ENCODE data around the gene SYP. TPM values are rescaled to one million over a fixed set of nuclear protein-coding genes. Genes with fewer than 3 reads are reported as not detected.

SYP gene
- total RNA-seq, 2 donors from 2014 or later, result 4.6 to 6.9 TPM

DNA sequence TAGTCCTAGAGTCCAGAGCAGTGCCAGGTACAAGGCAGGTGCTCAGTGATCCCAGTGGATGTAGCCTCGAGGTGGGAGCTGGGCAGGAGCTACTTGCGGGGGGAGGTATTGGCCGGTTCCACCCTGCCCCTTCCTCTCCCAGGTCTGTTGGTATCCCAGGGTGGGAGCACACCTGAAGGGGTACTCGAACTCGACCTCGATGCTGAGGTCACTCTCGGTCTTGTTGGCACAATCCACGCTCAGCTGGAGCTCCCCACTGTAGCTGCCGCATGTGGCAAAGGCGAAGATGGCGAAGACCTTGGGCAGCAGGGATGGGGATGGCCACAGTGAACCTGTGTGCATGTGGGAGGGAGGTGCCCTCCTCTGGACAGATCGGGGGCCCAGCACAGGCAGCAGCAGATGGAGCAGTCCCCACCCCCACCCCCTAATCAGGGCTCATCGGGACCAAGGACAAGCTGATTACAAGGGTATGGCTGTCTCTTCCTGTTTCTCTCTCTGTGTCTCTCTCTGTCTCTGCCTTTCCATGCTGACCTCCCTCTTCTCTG lies 2.4 kb downstream of the SYP start:
- DNase-seq, result no peak
- ATAC-seq, result no peak
- intact Hi-C loops (cut with DNase I, micrococcal nuclease), result no loop called here

GRCh38 chrX:49193542-49193964 lies 6.4 kb downstream of the SYP start:
- DNase-seq, result no peak
- intact Hi-C loops (cut with DNase I, micrococcal nuclease), result no loop called here
- ATAC-seq, result no peak

DNA sequence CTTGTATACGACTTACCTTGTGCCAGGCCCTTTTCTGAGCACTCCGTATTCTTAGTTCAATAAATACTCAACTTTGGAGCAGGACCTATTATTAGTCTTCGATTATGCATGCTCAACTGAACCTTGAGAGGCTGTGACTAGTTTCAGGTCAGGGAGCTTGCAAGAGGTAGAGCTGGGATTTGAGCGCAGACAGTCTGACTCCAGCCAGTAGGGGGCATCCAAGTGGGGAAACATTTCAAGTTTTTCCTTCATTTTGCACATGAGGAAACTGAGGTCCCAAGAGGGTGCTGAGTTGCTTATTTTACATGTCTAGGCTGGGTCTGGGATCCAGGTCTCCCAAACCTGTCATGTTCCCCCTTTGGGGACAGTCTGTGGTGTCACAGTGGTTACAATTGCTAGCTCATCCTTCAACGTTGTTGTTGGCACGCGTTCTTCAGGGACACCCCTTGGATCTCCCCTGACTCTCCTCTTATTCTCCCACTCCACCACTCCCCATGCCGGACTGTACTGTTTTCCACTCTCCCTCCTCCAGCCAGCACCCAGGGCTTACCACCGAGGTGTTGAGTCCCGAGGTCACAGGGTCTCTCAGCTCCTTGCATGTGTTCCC lies 7.2 kb downstream of the SYP start:
- no peak for ATAC-seq
- no peak for DNase-seq
- intact Hi-C loops (cut with DNase I, micrococcal nuclease), result no loop called here

DNA sequence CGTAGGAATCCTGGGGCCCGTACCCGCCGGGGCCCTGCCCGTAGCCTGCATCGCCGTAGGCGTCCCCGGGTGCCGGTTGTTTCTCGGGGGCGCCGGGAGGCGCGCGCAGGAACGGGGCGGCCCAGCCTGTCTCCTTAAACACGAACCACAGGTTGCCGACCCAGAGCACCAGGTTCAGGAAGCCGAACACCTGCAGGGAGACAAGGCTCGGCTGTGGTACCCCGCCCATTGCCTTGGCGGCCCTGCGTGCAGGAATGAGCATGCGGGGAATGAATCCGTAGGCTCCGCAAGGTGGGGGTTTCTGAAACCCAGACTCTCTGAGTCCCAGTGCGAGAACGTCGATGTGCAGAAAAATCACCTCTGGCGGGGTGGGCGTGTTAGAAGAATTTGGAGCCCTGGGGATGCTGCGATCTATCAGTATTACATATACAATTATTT lies 8.4 kb downstream of the SYP start:
- intact Hi-C loops (cut with DNase I, micrococcal nuclease), result no loop called here
- no peak for DNase-seq
- ATAC-seq, result peak; percentile 19

DNA sequence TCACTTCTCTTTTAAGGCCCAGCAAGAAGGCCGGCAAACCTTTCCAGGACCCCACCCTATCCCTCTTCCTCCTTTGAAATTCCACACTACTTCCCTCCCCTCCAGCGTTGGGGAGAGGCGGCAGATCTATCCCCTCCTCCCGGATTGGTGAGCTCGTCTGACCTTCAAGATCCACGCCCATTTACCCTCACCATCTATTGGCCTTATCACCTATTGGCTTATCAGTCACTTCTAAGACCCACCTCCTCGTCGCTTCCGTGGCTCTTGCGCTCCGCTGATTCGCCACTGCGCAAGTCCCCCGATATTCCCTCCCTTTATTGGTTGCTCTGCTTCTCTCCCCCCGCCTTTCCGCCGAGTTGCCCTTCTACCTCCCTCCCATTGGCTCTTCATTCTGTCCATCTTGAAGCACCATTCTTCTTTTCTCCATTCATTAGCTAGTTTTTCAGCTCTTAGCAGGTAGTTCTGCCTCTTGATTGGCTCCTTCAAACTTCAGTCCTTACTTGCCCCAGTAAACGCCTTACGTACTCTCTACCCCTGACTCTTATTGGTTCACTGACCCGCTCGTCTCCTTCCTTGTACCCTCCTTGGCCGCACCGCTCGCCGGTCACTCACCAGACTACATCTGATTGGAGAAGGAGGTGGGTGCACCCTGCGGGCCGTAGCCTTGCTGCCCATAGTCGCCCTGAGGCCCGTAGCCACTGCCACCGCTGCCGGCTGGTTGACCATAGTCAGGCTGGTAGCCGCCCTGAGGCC lies 9.0 kb downstream of the SYP start:
- DNase-seq (peak; percentile 86 to 95), ATAC-seq (peak; percentile 80)
- intact Hi-C loops (cut with DNase I, micrococcal nuclease), result no loop called here

- DNase-seq (no peak), ATAC-seq (no peak)
- intact Hi-C loops (cut with DNase I, micrococcal nuclease), result no loop called here
Measured at GRCh38 chrX:49189606-49190005, 10.4 kb downstream of the SYP start.

GRCh38 chrX:49188468-49189076 lies 11.4 kb downstream of the SYP start:
- intact Hi-C loops (cut with DNase I, micrococcal nuclease), result no loop called here
- DNase-seq (no peak), ATAC-seq (no peak)

- DNase-seq (no peak), ATAC-seq (no peak)
- intact Hi-C loops (cut with DNase I, micrococcal nuclease), result no loop called here
Measured at GRCh38 chrX:49187526-49187925, 12.5 kb downstream of the SYP start.

DNA sequence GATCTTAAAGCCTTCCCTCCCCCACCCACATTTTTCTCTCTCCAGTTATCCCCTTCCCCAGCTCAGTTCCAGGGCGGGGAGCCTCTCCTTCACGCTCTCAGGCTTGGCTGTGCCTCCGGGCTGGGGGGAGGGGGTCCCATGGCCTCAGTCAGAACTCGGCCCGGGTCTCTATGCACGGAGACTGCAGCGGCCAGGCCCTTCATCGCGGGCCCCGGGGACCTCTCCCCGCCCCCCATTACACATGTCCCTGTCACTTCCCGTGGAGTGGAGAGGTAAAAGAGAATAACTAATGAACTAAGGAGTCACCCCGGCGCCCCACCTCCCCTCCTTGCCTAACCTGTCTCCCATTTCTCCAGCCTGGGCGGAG lies 13.0 kb downstream of the SYP start:
- ATAC-seq (no peak), DNase-seq (no peak)
- intact Hi-C loops (cut with DNase I, micrococcal nuclease), result no loop called here

DNA sequence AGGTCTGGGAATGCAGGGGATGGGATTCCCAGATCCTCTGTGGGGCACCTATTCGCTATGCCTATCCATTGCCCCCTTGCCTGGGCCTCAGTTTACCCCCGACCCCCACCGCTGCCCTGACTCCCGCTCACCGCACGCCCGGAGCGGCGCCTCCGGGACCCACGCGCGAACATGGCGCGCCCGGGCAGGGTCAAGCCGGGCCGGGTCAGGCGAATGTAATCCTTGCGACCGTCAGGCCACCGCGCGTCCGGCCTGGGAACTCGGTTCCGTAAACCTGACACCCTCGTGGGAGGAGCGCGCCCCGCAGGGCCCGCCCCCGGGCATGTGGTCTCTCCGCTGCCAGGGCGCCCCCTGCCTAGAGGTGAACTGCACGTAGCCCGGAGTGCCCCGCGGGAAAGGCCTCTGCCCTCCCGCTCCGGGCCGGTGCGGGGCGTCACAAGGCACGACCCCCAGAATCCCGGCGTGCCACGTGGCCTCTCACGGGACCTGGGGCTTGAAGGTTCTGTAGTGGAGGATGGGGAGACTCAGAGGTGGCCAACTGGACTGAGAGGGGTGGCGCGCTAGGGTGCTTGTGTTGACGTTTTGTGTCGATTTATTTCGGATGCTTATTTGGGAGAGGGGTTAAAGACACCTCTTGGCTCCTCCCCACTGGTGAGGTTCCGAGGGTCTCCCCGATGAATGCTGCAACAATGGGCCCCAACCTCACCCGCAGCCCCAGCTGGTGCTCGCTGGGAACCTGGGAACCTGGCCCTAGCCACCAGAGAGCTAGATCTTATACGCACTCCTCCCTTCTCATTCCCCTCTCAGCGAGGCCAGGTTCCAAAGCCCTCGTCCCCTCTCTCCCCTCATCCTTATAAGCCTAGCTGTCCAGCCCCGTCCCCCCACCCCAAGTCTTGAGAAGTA lies 13.6 kb downstream of the SYP start, which contains the start of gene PRICKLE3:
TSS of gene PRICKLE3 (minus strand) at position 249 of the 903 bp plus-strand sequence. CDS start at position 173, 76 bp downstream.
- intact Hi-C loops (cut with DNase I, micrococcal nuclease), result no loop called here
- ATAC-seq (peak; percentile 39), DNase-seq (peak; percentile 87 to 91)

GRCh38 chrX:49184294-49185281 lies 15.4 kb downstream of the SYP start:
- DNase-seq (peak; percentile 94 to 96), ATAC-seq (peak; percentile 81)
- intact Hi-C loops (cut with DNase I, micrococcal nuclease), result no loop called here

DNA sequence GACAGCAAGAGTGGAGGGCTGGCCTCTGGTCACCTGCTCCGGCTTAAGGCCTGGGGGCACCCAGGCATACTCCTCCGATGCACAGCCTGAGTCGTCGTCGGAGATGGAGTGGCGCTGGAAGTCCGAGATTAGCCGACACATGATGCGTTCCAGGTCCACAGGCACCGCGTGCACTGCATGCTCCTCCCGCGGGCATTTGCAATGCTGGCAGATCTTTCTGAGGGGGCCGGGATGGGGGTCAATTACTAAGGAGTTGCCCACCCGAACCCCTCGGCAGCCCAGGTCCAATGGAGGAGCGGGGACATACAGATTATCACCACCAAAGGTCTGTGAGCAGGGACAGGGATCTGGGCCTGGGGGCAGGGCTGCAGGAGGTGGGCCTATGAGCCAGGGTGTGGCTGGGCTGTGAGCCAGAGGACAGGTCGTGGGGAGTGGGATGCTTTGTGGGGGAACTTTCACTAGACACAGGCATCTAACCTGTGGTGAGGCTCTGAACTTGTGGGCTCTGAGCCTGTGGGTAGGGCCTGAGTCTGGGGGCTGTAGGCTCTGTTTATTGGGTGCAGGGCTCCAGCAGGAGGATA lies 16.2 kb downstream of the SYP start:
- intact Hi-C loops (cut with DNase I, micrococcal nuclease), result no loop called here
- DNase-seq (no peak), ATAC-seq (no peak)

DNA sequence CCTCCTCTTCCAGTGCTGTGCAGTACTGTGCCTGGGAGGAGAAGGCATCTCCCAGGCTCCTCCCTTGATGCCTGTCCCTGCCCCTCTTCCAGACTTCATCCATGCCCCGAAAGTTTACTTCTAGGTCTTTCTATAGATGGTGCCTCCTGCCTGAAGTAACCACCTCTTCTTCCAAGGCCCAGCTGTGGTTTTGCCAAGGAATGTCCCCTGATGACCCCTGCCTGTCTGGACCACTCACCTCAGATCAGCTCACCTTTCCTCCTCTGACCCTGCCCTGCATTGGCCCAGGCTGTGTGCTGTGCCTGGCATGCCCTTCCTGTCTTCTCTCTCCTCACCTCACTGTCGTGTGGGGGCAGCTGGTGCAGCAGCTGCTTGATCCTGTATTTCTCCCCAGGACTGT lies 20.6 kb downstream of the SYP start:
- no peak for ATAC-seq
- intact Hi-C loops (cut with DNase I, micrococcal nuclease), result no loop called here

DNA sequence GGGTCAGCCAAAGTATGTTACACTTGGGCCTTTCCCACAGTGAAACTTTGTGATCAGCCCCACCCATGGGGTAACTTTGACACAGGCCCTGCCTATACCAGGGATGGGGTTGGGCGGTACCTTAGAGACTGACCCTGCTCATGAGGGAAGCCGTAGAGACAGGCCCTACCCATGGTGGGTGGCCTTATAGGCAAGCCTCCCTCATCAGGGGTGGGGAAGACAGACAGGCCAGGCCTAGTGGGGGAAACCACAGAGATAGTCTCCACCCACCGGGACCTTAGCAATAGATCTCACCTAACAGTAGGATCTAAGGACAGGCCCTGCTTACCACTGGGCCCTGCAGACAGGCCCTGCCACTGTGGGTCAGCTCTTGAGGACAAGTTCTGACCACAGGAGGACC lies 21.5 kb downstream of the SYP start:
- no peak for ATAC-seq
- no peak for DNase-seq
- intact Hi-C loops (cut with DNase I, micrococcal nuclease), result no loop called here

More for the DNA sequence above, 20.6 kb downstream of the SYP start:
- no peak for DNase-seq

- no peak for ATAC-seq
- intact Hi-C loops (cut with DNase I, micrococcal nuclease), result no loop called here
- no peak for DNase-seq
Measured at GRCh38 chrX:49177873-49178480, 22.0 kb downstream of the SYP start.

DNA sequence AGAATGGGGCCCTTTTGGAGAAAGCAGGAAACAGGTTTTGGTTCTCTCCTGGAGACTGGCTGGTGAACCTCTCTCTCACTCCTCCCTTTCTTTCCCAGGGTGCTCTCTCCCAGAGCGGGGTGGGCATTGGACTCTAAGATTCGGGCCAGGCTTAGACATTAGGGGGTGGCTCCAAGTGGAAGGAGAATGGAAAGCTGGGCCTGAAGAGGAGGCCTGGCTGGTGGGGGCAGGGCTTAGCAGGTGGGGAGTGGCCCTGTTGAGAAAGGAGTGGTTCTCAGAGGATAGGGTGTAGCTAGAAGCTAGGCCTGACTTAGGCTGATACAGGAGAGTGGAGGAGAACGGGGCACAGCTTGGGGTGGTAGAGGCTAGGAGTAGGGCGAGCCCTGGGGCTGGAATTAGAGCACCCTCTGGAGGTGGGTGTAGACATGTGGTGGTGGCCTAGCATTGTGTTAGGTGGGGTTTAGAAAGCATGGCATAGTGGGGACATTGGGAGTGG lies 22.6 kb downstream of the SYP start:
- intact Hi-C loops (cut with DNase I, micrococcal nuclease), result no loop called here
- ATAC-seq, result peak; percentile 70
- peak in 1 of 2 donors; percentile 52 for DNase-seq

All from left colon (tissue), 2 donors.